Measurements from ENCODE around the gene ERGIC3.

DNA sequence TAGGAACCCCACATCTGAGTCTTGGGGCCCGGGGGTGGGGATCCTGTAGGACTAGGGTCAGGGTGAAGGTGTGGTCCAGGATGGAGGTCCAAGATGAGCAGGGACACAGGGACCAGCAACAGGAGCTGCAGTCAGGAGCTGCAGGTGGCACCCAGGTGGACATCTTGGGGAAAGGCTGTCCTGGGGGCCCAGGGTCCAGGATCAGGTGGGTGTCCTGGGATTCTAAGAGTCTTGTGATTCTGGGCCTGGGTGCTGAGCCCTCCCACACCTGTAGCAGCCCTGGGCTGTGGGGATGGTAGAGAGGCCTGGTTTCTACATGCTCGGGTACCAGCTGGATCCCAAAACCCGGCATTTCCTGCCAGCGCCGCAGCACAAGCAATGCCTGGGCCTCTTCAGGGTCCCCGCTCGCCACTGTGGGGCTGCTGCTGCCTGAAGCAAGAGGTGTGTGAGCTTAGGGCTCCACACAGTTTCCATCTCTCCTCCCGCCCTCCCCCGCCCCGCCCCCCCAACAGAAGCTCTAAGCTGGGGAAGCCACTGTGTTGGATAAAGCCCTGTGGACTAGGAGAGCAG is 20.7 kb downstream of the ERGIC3 start:
- TF ChIP-seq CTCF (IDR thresholded peaks at IDR 0.05) (no peak), POLR2A (IDR thresholded peaks at IDR 0.05) (no peak)
